ENCODE results near the gene GRID2.

DNA sequence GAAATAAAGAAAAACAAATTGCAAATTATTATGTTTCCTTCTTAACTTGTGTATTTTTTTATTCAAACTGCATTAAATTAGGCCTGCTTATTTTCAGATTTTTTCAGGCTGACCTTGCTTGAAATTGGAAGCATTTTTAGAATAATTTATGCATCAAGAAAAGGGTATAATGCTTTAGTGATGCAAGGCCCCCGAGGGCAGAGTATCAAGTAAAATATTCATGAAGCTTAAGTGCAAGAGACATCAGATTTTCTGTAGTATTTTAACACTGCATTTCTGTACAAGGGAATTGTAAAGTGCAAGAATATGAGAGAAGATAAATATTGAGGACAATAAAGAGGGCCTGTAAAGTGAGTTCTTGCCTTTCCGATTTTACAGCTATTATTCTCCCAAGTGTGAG is 1039.0 kb downstream of the GRID2 start:
- no peak for TF ChIP-seq POLR2A (IDR thresholded peaks at IDR 0.05; ENCODE audit: low read length)
- TF ChIP-seq GATA1 (IDR thresholded peaks at IDR 0.05; ENCODE audit: low read depth, low read length): no peak

All from erythroblast (primary cell).